Right lobe of liver (tissue), 6 donors: ENCODE measurements around the gene TWNK. TPM values are rescaled to one million over a fixed set of nuclear protein-coding genes. Genes with fewer than 3 reads are reported as not detected.

Source experiments
- ATAC-seq, 4 donors: fragments of 200-7000 bp; cut with Tn5 transposase; one replicate each; pipeline ENCODE4 v1.9.1; 2020; ENCODE audit warnings: mild to moderate bottlenecking in 4 of 4, moderate library complexity in 4 of 4
- DNase-seq, 3 donors: peaks; one replicate each; pipeline ENCODE4 v3.0.0-alpha.2; 2020
- H3K27ac ChIP-seq, 3 donors: fragments of 200-600 bp; one replicate each; pipeline ENCODE4 v1.8.0; 2022
- H3K27me3 ChIP-seq, 2 donors: fragments of 200-600 bp; one replicate each; pipeline ENCODE4 v1.8.0; 2022
- H3K36me3 ChIP-seq, 4 donors: fragments of 200-600 bp; sonication (generic) in 1 of 4; one replicate each; pipeline versions ENCODE4 v1.5.1 to v1.8.0; 2017 to 2022; ENCODE audit warnings: control low read depth in 1 of 4
- H3K4me1 ChIP-seq, 4 donors: fragments of 200-600 bp; sonication (generic) in 1 of 4; one replicate each; pipeline versions ENCODE4 v1.5.1 to v1.8.0; 2017 to 2022; ENCODE audit warnings: control low read depth in 1 of 4
- H3K4me3 ChIP-seq, 3 donors: fragments of 200-600 bp; one replicate each; pipeline ENCODE4 v1.8.0; 2022
- H3K9me3 ChIP-seq, 4 donors: fragments of 200-600 bp; sonication (generic) in 1 of 4; one replicate each; pipeline versions ENCODE4 v1.5.1 to v1.8.0; 2017 to 2022; ENCODE audit warnings: control low read depth in 1 of 4
- CTCF ChIP-seq, 4 donors: fragments of 200-600 bp in 3 of 4; fragments of 450-650 bp in 1 of 4; IDR thresholded peaks; one replicate each; pipeline versions ENCODE4 v1.5.1 to v1.8.0; 2016 to 2022; ENCODE audit warnings: antibody characterized with exemption in 4 of 4, mild to moderate bottlenecking in 2 of 4
- POLR2A ChIP-seq: fragments of 450-650 bp; IDR thresholded peaks from one replicate; pipeline ENCODE4 v1.6.1; 2017; ENCODE audit warnings: antibody characterized with exemption, mild to moderate bottlenecking
- WGBS: methylation state at CpG from one replicate; pipeline ENCODE4 v1.1.6; 2018; ENCODE audit warnings: low coverage, low lambda C conversion rate; ENCODE audit not compliant: insufficient coverage; ENCODE audit errors: missing lambda C conversion rate; 5-methylcytosine and 5-hydroxymethylcytosine counted together
- intact Hi-C, 2 donors: fragments of 100-400 bp; cut with DNase I; formaldehyde crosslinking; loops; one replicate each; pipeline versions ENCODE4 v1.11.2 to v1.14.1; 2022
- total RNA-seq, 6 experiments: library from RNA; depleted of rRNA in 2 of 6; stranded (reverse); fragments of >200 nt in 2 of 6; fragmentation: NEBNext Ultra II Directional in 3 of 6; extraction: Animal tissue kit (Norgen Biotek cat#: 25700) in 3 of 6; gene quantifications; one replicate each; pipeline versions ENCODE4 v1.1.0 to v1.2.4, GENCODE V29; 2016 to 2023
- donor health status: DM: no; HTN: yes; CAD: no.
- donor health status: DM: no; HTN: no; CAD: no.
- donor health status: DM: no; HTN: no; CAD: no.
- donor health status: DM: no; HTN: yes; CAD: no.
- donor health status: DM: no; HTN: yes; CAD: no.

The TWNK gene
- total RNA-seq, 6 experiments from 2014 or later = 2.9 to 8.4 (median 4.6) TPM

- ATAC-seq = no peak
- no peaks in the 10 kb centered on the region for H3K36me3 ChIP-seq
- intact Hi-C loops = no loop called here
- WGBS = 51% methylated on average over 3 of the region's 5 CpGs
- H3K4me3 ChIP-seq = no peak overlapping the region
- TF ChIP-seq CTCF (IDR thresholded peaks at IDR 0.05) (no peak), POLR2A (no peak)
- no peak overlapping the region for H3K27ac ChIP-seq
- H3K4me1 ChIP-seq = peaks cover 0 to 8% (median 2%) of the 10 kb centered on the region in 4 donors
- no peaks in the 10 kb centered on the region for H3K9me3 ChIP-seq
- no peaks in the 10 kb centered on the region for H3K27me3 ChIP-seq
- DNase-seq = no peak
Observed at GRCh38 chr10:101016814-101017213, 29.5 kb downstream of the TWNK start.

- WGBS = 40% methylated on average over 2 of the region's 20 CpGs
- no peaks in the 10 kb centered on the region for H3K9me3 ChIP-seq
- no peak overlapping the region for H3K4me3 ChIP-seq
- DNase-seq = no peak
- ATAC-seq = no peak
- peaks cover 0 to 4% (median 2%) of the 10 kb centered on the region in 4 donors for H3K4me1 ChIP-seq
- no peaks in the 10 kb centered on the region for H3K36me3 ChIP-seq
- intact Hi-C loops = no loop called here
- TF ChIP-seq POLR2A (no peak), CTCF (IDR thresholded peaks at IDR 0.05) (no peak)
- H3K27ac ChIP-seq = no peak overlapping the region
- H3K27me3 ChIP-seq = no peaks in the 10 kb centered on the region
Observed at GRCh38 chr10:101018118-101018599, 30.8 kb downstream of the TWNK start.

GRCh38 chr10:101018600-101019439 lies 31.5 kb downstream of the TWNK start:
- WGBS = 50% methylated on average over 2 of the region's 45 CpGs

GRCh38 chr10:101019440-101019703 lies 32.0 kb downstream of the TWNK start:
- no peak for DNase-seq
- no peaks in the 10 kb centered on the region for H3K9me3 ChIP-seq
- H3K36me3 ChIP-seq = no peaks in the 10 kb centered on the region
- no peak for TF ChIP-seq CTCF (IDR thresholded peaks at IDR 0.05)
- TF ChIP-seq POLR2A = no peak
- no peak overlapping the region for H3K4me3 ChIP-seq
- no peak for ATAC-seq
- 75% methylated on average over 1 of the region's 2 CpGs for WGBS
- peaks cover 0 to 3% (median 0%) of the 10 kb centered on the region in 4 donors for H3K4me1 ChIP-seq
- H3K27ac ChIP-seq = no peak overlapping the region
- intact Hi-C loops = no loop called here
- H3K27me3 ChIP-seq = no peaks in the 10 kb centered on the region

More at GRCh38 chr10:101018600-101019439, 31.5 kb downstream of the TWNK start:
- Histone ChIP-seq H3K4me1 (peaks cover 0 to 3% (median 0%) of the 10 kb centered on the region in 4 donors), H3K4me3 (no peak overlapping the region), H3K36me3 (no peaks in the 10 kb centered on the region), H3K9me3 (no peaks in the 10 kb centered on the region), H3K27me3 (no peaks in the 10 kb centered on the region), H3K27ac (no peak overlapping the region)
- DNase-seq = peak; percentile 67 to 78 (median 77)
- ATAC-seq = peak; percentile 65 to 76 (median 72)
- intact Hi-C loops = no loop called here
- TF ChIP-seq POLR2A (no peak), CTCF (IDR thresholded peaks at IDR 0.05) (peak; percentile 57 to 67 (median 62))
